Right ventricle myocardium superior (tissue), 1 donor: ENCODE measurements around the gene TTC7B. TPM values are rescaled to one million over a fixed set of nuclear protein-coding genes. Genes with fewer than 3 reads are reported as not detected.
A peak's percentile ranks its signal among the peaks of the same experiment; 100 is the strongest.

Experiments
- ATAC-seq: fragments of 200-7000 bp; cut with Tn5 transposase; one replicate; pipeline ENCODE4 v1.9.1; 2020; ENCODE audit warnings: mild to moderate bottlenecking; ENCODE audit not compliant: poor library complexity
- DNase-seq: peaks from one replicate; pipeline ENCODE4 v3.0.0-alpha.2; 2020
- intact Hi-C: fragments of 100-400 bp; cut with DNase I; formaldehyde crosslinking; loops from one replicate; pipeline ENCODE4 v1.11.2; 2022
- total RNA-seq: library from RNA; stranded (reverse); fragmentation: NEBNext Ultra II Directional; extraction: Animal tissue kit (Norgen Biotek cat#: 25700); gene quantifications from one replicate; pipeline ENCODE4 v1.2.1, GENCODE V29; 2021
- donor health status: DM: no; HTN: yes; CAD: no; lungs with severe emphysema.

The TTC7B gene
- total RNA-seq, 1 donor from 2014 or later, result 60.3 TPM

DNA sequence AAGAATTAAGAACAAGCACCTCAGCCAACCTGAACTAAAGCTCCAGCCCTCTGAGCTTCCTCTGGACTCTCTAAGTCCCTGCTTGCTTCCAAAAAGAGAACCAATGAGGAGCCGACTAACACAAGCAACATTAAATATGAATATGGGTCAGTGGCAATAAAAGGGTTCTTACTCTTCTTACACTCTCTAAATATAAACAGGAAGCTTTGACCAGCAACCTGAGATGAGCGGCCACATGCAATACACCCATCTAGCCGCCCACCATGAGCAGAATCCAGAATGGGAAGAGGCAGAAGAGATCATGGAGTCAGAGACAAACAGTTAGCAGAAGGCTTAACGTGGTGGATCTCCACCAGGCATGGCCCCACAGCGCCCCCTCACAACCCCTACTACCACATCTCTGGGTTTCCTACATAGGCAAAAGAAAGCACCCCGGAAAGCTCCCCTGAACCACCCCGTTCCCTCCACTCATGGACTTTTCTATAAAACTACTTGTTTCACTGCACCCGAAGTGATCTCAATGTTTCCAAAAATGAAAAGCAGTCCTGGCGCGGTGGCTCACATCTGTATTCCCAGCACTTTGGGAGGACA is 59.4 kb downstream of the TTC7B start:
- DNase-seq, result no peak
- ATAC-seq, result no peak
- intact Hi-C loops, result no loop called here

DNA sequence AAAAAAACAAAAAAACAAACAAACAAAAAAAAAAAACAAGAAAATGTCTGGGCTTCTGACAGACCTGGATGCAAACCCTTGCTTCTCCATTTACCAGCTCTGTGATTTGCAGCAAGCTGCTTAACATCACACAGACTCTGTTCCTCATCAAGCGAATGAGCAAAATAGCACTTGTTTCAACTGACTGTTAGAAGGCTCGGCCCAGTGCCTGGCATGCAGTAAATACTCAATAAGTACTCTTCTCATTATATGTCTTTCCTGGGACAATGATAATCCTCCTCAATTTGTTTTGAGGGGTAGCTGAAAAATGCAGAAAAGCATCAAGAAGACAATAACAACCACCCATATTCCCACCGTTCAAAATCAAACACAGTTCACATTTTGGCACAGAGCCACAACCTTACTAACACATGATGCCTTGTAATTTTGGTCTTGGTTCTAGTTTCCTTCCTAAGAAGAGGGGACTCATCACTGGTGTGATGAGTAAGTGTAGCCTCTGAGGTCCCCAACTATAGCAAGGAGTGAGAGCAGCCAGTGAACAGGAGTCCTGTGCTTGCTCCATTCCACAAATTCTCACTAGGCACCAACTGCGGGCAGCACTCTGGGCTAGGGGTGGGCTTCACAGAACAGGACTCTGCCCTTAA is 60.4 kb downstream of the TTC7B start:
- ATAC-seq (no peak), DNase-seq (no peak)
- intact Hi-C loops, result no loop called here

DNA sequence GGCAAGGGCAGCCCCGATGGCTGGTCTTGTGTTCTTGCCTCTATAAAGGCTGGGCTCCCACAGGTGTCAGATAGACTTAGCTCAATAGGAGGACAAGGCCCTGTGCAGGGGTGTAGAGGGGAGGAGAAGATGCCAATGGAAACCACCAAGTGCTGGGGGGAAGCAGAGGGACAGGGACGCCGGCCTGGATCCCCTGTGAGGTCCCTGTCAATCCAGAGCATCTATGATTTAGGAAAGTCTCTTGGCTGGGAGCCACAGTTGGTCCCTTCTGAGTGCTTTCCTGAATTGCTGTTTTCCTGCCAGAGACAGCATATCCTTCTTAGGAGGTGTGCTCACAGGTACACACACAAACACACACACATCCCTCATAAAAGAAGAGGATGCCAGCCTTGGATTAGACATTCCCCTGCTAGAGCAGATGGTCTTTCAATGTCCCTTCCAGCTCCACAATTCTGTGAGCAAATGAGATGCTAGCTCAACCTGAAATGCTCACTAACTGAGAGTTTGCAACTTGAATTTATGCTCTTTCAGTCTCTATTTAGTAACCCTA is 62.7 kb downstream of the TTC7B start:
- ATAC-seq, result no peak
- intact Hi-C loops, result no loop called here
- DNase-seq, result no peak

DNA sequence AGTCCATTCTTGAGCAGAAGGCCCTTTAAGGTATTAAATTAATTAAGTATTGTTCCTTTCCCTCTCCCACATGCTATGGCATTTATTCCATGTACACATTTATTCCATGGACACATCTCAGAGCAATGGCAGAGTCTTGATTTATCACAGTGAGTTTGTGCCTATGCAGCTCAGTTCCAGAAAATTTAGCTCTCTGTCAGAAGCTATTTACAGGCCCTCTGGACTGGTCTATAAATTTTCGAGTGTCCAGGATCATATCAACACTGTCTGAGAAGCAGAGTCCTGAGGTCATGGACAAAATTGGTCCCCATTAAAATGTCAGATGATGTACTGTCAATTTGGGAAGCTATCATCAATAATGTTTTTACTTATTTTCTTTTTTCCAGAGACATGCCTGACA is 65.5 kb downstream of the TTC7B start:
- intact Hi-C loops, result no loop called here
- no peak for ATAC-seq
- no peak for DNase-seq

DNA sequence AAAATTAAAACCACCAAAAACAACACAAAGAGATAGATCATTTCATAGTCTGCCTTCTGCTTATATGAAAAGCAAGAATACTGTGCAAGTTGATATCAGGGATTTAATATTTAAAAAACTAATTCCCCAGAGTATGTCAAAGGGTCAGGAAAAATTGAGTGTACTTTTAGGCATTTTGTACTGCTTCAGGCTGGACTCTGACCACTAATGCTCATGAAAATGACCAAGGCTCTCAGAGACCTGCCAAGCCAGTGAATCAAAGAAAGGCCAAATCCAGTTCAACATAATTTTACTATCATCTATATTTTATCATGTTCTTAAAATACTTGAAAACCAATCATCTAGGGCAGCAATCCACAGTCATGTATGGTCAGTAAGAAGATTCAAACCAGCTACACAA is 66.0 kb downstream of the TTC7B start:
- intact Hi-C loops, result no loop called here
- no peak for DNase-seq
- no peak for ATAC-seq

DNA sequence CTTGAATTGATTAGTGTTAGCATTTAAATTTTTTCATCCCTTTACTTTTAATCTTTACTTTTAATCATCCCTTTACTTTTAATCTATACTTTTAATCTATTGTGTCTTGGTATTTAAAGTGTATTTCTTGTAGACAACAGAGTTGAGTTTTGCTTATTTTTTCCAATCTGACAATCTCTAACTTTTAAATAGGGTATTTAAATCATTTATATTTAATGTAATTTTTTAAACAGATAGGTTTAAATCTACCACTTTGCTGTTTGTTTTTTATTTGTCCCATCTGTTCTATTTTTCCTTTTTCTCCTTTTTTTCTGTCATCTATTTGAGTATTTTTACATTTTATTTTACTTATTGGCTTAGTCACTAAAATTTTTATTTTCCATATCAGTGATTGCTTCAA is 68.3 kb downstream of the TTC7B start:
- DNase-seq (no peak), ATAC-seq (no peak)
- intact Hi-C loops, result no loop called here

DNA sequence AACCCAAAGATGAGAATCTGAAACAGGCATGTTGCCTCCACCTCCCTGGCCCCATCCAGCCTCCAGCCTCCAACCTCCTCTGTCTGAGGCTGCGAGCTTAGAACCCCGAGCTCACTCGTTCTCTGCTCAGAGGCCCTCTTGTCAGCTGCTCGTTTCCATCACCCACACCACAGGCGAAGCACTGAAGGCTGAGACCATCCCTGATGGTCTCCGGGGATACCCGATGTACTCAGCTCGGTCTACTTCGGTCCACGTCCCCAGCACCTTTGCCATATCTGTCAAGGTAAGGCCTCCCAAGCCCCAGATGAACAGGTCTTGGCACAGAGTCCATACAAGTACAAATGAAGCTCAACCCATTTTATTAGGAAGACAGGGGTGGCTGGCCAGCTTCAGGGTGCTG is 72.4 kb downstream of the TTC7B start:
- ATAC-seq, result no peak
- DNase-seq, result no peak
- intact Hi-C loops, result no loop called here

DNA sequence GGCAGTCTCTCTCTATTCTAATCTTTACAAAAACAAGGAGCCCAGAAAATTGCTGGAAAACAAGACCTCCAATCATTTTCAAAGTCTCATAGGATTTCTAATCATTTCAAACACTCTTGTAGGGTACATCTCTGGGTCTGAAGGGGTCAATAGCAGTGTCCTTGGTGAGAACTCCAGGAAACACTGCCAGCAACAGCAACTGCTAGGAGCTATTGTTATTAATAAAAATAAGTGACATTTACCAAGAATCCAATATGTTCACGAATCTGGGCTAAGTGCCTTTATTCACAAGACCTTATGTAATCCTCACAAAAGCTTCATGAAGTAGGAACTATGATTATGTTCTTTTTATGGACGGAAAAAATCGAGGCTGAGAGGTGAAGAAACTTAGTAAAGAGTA is 72.8 kb downstream of the TTC7B start:
- intact Hi-C loops, result no loop called here
- no peak for DNase-seq
- ATAC-seq, result no peak

DNA sequence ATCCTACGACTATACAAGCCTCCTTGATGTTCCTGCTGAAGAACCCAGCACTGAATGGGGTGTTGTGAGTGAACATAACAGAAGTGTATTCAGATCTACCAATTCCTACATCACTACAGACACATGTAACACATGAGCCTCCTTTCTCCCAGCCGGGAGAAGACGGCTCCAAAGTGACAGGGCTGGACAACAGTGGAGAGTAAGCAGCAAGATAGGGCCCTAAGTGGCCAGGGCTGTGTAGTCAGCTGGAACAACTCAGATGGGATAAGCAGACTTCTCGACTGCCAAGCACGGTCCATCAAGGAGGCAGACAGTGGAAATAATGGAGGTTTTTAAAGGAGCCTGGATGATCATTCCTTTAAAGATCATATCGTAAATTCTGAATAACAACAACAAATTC is 73.5 kb downstream of the TTC7B start:
- peak; percentile 74 for ATAC-seq
- DNase-seq, result no peak
- intact Hi-C loops, result no loop called here

DNA sequence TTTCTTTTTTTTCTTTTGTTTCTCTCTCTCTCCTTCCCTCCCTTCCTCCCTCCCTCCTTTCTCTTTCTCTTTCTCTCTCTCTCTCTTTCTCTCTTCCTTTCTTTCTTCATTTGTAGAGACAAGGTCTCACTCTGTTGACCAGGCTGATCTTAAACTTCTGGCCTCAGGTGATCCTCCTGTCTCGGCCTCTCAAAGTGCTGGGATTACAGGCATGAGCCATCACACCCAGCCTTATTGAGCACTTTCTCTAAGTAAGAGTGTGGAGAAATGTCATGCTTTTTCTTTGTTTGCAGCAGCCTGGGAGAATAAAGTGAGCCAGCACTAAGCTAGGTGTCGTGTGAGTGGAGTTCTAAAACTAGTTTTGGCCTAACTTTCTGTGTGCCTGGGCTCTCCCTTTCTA is 74.0 kb downstream of the TTC7B start:
- intact Hi-C loops, result no loop called here

DNA sequence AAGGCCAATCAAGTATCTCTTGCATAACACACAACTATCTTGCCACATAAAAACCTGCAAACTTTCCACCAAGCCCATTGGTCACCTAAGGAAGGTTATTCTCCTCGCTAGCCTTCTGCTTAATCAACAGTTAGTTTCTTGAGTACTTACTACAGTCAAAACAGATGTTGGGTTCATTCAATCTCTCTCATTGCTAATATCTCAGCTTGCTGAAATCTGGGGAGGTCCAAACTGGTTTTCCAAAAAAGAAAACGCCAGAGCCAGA is 74.6 kb downstream of the TTC7B start:
- no peak for DNase-seq
- intact Hi-C loops, result no loop called here

More for the DNA sequence above, 74.0 kb downstream of the TTC7B start:
- DNase-seq (no peak), ATAC-seq (no peak)

DNA sequence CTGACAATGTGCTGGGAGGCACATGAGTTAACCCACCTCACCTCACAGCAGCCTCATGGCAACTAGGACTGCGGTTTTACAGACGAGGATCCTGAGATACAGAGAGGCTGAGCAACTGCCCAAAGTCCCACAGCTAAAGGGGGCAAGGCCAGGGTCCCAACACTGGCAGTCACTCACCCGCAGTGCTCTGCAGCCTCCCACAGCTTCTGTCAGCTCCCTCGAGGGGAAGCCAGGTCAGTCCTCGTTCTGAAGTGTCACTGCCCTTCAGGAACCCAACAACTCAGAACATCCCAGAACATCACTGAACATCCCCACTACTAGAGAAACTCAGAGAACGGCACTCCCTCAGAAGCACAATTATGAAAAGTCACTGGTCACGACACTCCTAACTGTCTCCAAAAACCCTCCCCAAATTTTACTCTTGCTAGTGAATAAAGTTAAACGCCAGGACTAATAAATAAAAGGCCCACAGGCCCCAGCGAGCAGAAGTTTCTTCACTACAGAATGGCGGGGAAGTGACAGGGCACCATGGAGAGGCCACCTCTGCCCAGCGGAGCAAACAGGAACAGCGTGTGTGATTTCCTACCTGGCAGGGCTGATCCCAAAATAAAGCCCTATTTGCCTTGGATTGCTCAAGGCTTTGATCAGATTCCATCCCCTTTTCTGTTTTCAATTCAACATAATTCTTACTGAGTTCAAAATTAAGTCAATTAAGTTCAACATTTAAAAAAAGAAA is 75.1 kb downstream of the TTC7B start:
- no peak for ATAC-seq
- DNase-seq, result no peak
- intact Hi-C loops, result no loop called here

More for the DNA sequence above, 74.6 kb downstream of the TTC7B start:
- ATAC-seq, result no peak

DNA sequence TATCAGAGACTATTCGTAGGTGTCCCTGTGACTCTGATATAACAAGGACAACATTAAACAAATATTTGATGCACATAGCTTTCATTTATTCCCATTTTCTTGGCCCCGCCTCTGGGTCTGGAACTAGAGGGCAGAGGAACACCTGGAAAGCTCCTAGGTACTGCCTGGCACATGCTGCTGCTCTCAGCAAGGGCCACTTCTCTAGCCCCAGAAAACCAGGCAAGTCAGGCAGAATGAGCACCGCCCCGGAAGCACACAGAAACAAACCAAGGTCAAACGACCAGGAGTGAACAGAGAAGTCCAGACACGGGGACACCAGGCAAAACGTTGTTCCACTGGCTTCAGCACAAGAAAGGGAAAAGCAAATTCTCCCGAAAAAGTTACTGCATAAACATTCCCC is 76.1 kb downstream of the TTC7B start:
- ATAC-seq (peak; percentile 8), DNase-seq (no peak)
- intact Hi-C loops, result no loop called here

DNA sequence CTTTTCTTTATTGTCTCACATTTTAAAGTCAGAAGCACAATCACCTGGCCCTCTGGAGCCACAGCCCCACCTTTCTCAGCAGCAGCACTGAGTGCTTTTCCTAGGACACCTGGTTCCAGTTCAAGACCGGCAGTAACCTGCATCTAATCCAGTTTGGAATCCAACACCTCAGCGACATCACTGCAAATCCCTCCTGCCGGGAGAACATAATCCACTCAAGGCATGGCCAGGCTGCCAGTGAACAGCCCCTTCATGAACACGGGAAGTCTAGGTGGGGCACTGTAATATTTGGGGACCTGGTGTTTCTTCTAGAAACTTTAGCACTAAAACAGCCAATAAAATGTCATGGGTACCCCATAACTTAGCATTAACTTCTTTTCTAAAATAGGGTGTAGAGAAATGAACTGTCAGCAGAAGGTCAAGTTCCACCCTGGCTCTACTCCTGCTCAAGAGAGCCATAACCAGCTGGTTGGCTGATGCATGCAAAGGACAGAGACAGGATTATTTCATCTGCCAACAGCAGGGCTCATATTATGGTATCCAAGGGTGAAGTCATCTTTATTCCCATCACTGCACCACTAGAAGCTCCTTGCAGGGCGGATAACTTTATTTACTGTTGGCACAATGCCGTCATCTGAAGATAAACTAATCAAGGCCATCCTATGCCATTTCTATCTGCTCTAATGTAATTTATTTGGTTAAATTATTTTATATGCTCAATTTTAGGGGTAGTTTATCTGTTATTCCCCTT is 76.7 kb downstream of the TTC7B start:
- no peak for DNase-seq
- peak; percentile 78 for ATAC-seq
- intact Hi-C loops, result no loop called here

DNA sequence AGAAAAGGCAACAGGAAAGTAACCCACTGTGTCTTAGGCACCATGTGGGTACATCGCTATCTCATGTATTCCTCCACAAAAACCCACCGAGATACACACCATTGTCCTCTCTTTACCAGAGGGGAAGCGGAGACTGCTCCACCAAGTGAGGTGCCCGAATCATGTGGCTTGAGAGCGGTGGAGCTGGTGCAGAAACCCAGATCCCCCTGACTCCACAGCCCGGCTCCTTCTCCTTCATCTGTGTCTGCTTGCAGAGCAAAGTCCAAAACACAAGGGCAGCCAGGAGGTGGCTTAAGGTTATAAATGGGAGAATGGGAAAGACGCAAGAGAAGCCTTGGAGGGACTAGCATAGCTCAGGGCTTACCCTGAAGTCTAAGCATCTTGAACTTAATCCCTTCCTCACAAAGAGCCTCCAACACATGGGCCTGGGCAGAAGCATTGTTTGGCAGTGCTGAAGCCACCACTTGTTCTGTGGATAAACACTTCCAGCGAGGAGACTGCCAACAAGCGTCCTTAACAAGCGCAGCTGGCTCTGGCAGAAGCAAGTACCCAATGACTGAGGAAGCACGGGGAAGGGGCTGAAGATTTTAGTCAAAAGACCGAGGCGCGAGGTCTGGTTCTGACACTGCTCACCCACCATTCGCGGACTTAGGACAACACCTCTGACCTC is 83.0 kb downstream of the TTC7B start:
- DNase-seq, result peak; percentile 52

DNA sequence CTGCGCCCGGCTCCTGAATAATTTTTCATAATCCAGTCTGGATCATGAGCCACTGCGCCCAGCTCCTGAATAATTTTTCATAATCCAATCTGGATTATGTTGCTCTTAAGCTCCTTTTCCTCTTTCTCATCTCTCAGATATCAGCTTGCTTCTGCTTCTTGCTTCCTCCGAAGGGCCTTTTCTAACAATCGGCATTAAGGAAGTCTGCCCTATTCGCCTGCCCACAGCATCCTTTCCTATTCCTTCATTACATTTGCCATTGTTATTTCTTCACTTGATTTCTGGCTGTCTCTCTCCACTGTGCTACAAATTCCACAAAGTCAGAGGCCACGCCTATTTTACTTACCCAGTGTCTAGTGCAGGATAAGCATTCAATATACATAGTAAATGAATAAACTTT is 83.5 kb downstream of the TTC7B start:
- intact Hi-C loops, result no loop called here
- DNase-seq (no peak), ATAC-seq (peak; percentile 23)

More for the DNA sequence above, 83.0 kb downstream of the TTC7B start:
- intact Hi-C loops, result no loop called here
- peak; percentile 93 for ATAC-seq

DNA sequence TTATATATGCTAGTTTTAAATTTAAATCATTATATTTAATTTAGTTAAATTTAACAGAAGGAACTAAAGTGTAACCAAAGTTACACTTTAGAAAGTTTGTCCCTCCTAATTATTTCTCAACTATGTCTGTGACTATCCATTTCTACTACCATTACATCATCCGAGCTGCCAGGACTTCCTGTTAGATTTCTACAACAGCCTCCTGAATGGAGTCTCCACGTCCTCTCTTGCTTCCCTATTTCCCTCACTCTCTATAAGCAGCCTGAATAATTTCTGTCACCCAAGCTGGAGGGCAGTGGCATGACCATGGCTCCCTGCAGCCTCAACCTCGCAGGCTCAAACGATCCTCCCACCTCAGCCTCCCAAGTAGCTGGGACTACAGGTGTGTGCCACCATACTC is 84.1 kb downstream of the TTC7B start:
- DNase-seq, result no peak
- intact Hi-C loops, result no loop called here
- peak; percentile 49 for ATAC-seq

DNA sequence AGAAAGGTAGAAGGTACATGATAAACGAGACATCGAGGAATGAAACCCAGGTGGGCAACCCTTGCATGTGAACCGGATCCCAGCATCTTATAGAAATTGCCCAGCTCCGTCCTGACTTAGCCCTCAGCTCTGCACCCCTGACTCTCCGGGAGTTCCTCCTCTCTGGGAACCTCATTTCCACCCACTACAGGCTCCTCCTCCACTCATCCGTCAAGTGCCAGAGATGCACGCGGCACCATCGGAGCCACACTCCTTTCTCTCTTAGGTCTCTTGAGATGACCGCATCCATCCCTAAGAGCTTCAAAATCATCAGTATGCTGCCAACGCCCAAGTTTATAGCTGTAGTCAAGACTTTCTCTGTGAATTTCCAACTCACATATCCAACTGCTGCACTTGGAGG is 84.7 kb downstream of the TTC7B start:
- ATAC-seq (no peak), DNase-seq (no peak)
- intact Hi-C loops, result no loop called here

DNA sequence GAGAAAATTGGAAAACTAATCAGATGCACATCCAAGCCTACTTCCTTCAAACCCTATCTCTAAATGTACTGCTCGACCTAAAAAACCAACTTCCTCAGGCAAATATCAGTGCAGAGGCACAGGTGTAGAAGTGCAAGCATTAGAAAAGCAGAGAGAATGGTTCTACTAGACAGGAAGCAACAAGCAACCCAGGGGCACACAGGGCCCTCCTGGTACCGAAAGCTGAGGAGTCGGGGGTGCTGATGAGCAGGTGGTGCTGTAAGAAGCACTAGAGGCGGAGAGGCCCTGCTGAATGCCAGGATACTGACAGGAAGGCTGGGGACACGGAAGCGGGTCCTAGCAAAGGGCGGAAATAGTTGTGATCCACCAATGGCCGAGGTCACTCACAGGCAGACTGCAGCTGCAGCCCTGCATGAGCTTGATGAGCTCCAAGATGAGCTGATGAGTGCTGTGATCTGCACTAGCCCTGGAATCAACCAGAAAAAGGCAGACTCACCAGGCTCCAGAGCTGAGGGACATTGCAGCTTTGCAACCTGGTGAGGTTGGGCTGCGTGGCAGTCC is 85.9 kb downstream of the TTC7B start:
- ATAC-seq (no peak), DNase-seq (no peak)
- intact Hi-C loops, result no loop called here
